HEK293 (cell line): ENCODE data around the gene KIRREL1.

Source experiments
- CTCF ChIP-seq: fragments of 450-650 bp; formaldehyde crosslinking; IDR thresholded peaks from 2 replicates; pipeline ENCODE4 v1.5.1; 2016; ENCODE audit warnings: missing biosample characterization, missing genetic modification characterization
- KLF16 ChIP-seq: fragments of 450-650 bp; formaldehyde crosslinking; IDR thresholded peaks from 2 replicates; pipeline ENCODE4 v1.5.1; 2017; ENCODE audit warnings: missing biosample characterization, missing genetic modification characterization
- MEIS1 ChIP-seq: sonication (generic); formaldehyde crosslinking; IDR thresholded peaks from 2 replicates; pipeline ENCODE4 v1.8.1; 2022; ENCODE audit warnings: missing genetic modification reagents, mild to moderate bottlenecking, borderline replicate concordance
- ZNF311 ChIP-seq: fragments of 450-650 bp; formaldehyde crosslinking; IDR thresholded peaks from 2 replicates; pipeline ENCODE4 v1.5.1; 2017; ENCODE audit warnings: missing biosample characterization, missing genetic modification characterization, borderline replicate concordance
- ZNF416 ChIP-seq: fragments of 450-650 bp; formaldehyde crosslinking; IDR thresholded peaks from 2 replicates; pipeline ENCODE4 v1.5.1; 2016; ENCODE audit warnings: missing biosample characterization, missing genetic modification characterization
- ZNF585B ChIP-seq: fragments of 450-650 bp; formaldehyde crosslinking; IDR thresholded peaks from 2 replicates; pipeline ENCODE4 v1.5.1; 2016; ENCODE audit warnings: missing biosample characterization, missing genetic modification characterization
- TF ChIP-seq, protein P1 (sequence below): fragments of 450-650 bp; formaldehyde crosslinking; conservative IDR thresholded peaks from 2 replicates; pipeline ENCODE4 v1.5.1; 2016; ENCODE audit warnings: low read depth, missing biosample characterization, missing genetic modification characterization

DNA sequence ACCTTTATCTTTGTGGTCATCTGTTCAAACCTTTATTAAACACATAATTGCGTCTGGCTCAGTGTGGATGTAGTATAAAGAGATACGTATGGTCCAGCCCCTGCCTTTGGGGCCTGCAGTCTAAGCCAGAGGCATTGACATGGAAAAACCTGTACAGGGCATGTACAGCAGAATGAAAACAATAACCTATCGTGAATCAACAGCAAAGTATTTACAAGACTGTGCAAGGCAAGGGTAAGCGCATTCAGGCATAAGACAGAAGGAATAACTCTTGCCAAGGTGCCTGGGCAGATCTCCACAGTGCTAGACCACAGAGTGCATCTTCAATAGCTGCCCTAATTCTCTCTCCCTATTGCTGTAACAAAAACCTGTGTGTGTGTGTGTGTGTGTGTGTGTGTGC, 35.5 kb downstream of the KIRREL1 start:
- TF ChIP-seq CTCF (tag by site-specific recombination), result no peak
- TF ChIP-seq ZNF585B (tag by site-specific recombination), result no peak
- no peak for TF ChIP-seq MEIS1 (CRISPR knock-in tag)
- TF ChIP-seq, protein P1, sequence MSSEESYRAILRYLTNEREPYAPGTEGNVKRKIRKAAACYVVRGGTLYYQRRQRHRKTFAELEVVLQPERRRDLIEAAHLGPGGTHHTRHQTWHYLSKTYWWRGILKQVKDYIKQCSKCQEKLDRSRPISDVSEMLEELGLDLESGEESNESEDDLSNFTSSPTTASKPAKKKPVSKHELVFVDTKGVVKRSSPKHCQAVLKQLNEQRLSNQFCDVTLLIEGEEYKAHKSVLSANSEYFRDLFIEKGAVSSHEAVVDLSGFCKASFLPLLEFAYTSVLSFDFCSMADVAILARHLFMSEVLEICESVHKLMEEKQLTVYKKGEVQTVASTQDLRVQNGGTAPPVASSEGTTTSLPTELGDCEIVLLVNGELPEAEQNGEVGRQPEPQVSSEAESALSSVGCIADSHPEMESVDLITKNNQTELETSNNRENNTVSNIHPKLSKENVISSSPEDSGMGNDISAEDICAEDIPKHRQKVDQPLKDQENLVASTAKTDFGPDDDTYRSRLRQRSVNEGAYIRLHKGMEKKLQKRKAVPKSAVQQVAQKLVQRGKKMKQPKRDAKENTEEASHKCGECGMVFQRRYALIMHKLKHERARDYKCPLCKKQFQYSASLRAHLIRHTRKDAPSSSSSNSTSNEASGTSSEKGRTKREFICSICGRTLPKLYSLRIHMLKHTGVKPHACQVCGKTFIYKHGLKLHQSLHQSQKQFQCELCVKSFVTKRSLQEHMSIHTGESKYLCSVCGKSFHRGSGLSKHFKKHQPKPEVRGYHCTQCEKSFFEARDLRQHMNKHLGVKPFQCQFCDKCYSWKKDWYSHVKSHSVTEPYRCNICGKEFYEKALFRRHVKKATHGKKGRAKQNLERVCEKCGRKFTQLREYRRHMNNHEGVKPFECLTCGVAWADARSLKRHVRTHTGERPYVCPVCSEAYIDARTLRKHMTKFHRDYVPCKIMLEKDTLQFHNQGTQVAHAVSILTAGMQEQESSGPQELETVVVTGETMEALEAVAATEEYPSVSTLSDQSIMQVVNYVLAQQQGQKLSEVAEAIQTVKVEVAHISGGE (tag by site-specific recombination), result no peak
- TF ChIP-seq KLF16 (tag by site-specific recombination), result no peak
- TF ChIP-seq ZNF311 (tag by site-specific recombination), result no peak
- TF ChIP-seq ZNF416, result no peak
